Coronary artery (tissue), 2 donors: ENCODE measurements around the gene UCN.

Source experiments
- DNase-seq: peaks from one replicate; pipeline ENCODE4 v3.0.0-alpha.2; 2017; ENCODE audit warnings: low spot score
- H3K27ac ChIP-seq, 2 donors: fragments of 200-600 bp; sonication (generic); one replicate each; pipeline ENCODE4 v1.5.1; 2016 to 2019
- H3K4me3 ChIP-seq: fragments of 200-600 bp; sonication (generic); 2 replicates; pipeline ENCODE4 v1.5.1; 2016; ENCODE audit warnings: mild to moderate bottlenecking, moderate library complexity
- TF ChIP-seq, protein P1 (sequence below): fragments of 200-600 bp; sonication (generic); IDR thresholded peaks from one replicate; pipeline ENCODE4 v1.5.1; 2019; ENCODE audit warnings: antibody characterized with exemption

The UCN gene

DNA sequence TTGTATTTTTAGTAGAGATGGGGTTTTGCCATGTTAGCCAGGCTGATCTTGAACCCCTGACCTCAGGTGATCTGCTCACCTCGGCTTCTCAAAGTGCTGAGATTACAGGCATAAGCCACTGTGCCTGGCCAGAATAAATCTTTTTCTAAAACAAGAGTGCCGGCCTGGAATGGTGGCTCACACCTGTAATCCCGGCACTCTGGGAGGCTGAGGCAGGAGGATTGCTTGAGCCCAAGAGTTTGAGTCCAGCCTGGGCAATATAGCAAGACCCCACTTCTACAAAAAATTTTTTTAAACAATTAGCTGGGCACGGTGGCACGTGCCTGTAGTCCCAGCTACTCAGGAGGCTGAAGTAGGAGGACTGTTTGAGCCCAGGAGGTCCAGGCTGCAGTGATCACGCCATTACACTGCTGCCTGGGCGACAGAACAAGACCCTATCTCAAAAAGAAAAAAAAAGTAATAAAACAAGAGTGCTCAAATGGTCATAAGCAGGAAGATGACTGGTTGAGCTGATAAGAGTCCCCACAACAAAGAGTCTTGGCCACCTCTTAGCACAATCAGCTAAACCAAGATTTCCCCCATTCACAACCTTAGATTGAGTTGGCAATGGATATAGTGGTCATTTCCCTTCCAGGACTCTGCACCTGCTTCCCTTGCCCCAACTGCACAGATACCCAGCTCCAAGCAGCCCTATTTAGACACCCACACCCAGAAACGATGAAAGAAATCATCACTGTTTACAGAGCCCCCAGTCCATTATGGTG is 5.8 kb upstream of the UCN start:
- TF ChIP-seq, protein P1, sequence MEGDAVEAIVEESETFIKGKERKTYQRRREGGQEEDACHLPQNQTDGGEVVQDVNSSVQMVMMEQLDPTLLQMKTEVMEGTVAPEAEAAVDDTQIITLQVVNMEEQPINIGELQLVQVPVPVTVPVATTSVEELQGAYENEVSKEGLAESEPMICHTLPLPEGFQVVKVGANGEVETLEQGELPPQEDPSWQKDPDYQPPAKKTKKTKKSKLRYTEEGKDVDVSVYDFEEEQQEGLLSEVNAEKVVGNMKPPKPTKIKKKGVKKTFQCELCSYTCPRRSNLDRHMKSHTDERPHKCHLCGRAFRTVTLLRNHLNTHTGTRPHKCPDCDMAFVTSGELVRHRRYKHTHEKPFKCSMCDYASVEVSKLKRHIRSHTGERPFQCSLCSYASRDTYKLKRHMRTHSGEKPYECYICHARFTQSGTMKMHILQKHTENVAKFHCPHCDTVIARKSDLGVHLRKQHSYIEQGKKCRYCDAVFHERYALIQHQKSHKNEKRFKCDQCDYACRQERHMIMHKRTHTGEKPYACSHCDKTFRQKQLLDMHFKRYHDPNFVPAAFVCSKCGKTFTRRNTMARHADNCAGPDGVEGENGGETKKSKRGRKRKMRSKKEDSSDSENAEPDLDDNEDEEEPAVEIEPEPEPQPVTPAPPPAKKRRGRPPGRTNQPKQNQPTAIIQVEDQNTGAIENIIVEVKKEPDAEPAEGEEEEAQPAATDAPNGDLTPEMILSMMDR: no peak

DNA sequence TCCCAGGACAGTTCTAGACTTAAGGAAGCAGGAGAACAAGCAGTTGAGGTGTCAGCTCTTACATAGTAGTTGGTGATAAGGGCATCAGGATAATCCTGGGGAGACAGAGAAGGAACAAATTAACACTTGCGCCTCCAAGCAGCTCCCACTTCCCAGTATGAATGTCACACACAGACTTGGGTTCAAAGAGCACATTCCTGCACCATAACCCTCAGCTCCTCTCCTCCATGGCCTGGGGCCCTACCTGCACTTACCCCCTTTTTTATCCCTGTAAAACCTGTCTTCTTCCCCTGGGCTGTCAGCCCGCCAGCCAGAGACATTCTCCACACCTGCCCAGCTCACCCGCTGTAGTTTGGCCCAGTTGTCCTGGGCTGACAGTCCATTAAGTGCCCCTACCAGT is 3.9 kb upstream of the UCN start:
- DNase-seq: no peak
- Histone ChIP-seq H3K4me3 (no peak overlapping the region), H3K27ac (no peak overlapping the region)
- TF ChIP-seq, protein P1: no peak

More for the DNA sequence above, 5.8 kb upstream of the UCN start:
- Histone ChIP-seq H3K27ac (no peak overlapping the region), H3K4me3 (no peak overlapping the region)
- DNase-seq: no peak

DNA sequence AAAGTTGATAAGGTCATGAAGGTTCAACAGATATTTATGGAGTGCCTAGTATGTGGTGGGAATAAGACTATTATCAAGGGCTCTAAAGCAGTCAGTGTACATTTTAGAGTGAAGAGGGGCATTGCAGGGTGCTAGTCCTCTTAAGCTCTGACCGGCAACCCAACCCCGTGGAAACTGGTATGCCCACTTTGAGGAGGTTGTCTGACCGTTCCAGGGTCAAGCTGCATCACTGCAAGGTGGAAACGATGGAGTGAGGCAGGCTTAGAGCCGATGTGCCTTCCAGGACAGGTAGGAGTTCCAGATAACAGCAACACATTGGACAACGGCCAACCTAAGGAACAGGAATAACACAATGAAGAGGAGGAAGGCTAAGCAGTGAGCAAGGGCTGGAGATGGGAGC is 1.4 kb upstream of the UCN start:
- no peak for DNase-seq
- TF ChIP-seq, protein P1: no peak

DNA sequence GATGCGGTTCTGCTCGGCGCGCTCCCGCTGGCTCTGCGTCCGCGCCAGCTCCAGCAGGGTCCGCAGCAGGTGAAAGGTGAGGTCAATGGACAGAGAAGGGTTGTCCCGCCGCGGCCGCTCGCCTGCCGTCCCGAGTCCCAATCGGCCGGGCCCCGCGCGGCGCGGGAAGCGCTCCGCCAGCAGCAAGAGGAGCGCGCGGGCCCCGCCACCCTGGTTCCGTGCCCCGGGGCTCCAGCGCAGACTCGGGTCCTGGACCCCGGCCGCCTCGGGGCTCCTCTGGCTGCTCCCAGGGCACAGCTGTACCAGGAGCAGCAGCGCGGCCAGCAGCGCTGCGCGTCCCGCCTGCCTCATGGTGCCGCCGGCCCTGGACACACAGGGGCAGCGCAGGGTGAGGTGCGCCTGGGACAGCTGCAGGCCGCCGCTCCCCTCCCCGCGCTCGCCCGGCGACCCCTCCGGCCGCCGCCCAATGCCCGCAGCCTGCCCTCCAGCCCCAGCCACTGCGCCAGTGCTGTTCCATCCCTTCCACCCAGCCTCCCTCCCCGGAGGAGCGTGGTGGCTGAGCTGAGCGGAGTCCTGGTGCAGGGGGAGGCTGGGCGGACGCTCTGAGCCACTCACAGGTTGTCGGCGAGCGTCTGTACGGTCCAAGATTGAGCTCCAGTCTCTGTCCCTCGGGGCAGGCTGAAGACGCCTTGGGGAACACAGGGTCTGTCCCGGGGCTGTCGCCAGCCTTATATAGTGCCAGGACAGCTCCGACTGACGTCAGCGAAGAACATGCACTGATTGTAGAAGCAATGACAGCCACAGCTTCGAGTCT is 493 bp downstream of the UCN start:
- Histone ChIP-seq H3K4me3 (peak overlapping the region; percentile 32), H3K27ac (no peak overlapping the region)
- TF ChIP-seq, protein P1: no peak
- DNase-seq: no peak

More for the DNA sequence above, 1.4 kb upstream of the UCN start:
- no peak overlapping the region for H3K4me3 ChIP-seq
- H3K27ac ChIP-seq: no peak overlapping the region

DNA sequence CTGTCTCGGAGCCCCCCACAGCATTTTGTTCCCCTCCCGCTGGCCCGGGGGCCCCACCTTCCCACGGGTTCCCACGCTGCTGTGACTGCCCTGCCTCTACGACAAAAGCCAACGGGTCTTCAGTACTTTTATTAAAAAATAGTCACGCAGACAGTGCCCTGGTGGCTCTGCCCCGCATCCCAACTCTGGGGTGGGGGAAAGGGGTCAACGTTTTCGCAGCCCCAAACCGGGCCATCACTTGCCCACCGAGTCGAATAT is 1.0 kb downstream of the UCN start:
- Histone ChIP-seq H3K4me3 (peak overlapping the region; percentile 32), H3K27ac (no peak overlapping the region)
- TF ChIP-seq, protein P1: no peak
- DNase-seq: no peak

DNA sequence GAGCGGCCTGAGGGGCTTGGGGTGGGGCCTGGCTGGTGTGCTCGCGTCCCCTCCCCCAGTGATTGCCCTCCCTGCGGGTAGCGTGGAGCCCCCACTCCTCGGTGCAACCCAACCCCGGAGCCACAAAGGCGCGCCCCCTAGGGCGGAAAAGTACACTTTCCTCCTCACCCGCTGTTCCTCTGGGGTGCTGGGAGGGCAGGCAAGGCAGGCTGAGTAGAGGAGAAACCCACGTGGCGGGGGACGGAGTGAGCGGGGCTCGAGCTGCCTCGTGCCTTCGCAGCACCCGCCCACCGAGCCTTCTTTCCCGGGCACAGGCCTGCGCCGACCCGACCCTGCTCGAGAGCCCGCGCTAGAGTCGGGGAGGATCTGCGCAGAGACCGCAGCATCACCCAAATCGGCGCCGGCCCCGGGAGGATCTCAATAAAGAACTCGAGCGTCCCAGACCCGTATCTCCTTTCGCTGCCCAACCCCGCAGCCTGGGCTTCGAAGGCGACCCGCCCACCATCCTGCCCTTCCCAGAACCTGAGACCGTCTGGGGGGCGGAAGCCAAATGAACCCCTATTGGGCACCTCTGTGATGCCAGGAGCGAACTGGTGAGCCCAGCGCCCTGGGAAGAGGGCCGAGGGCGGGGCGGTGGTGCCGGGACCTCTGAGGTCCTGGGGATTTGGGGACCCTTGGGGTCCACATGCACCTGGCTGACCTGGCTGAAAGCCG is 1.5 kb downstream of the UCN start:
- Histone ChIP-seq H3K27ac (no peak overlapping the region), H3K4me3 (peak overlapping the region; percentile 39)
- DNase-seq: no peak
- TF ChIP-seq, protein P1: no peak
